Activated T-cell treated with anti-CD3 and anti-CD28 coated beads, Interleukin-2, amount 50 U/mL, for 4 hours (primary cell): ENCODE measurements around the gene SMG9. TPM values are rescaled to one million over a fixed set of nuclear protein-coding genes. Genes with fewer than 3 reads are reported as not detected.
A peak's percentile ranks its signal among the peaks of the same experiment; 100 is the strongest.
"Not testable (repeated sequence)": the region's sequence is repeated elsewhere in the genome, so short reads cannot be mapped to it uniquely, and the experiment has no call there.

Experiments used
- ATAC-seq, 2 donors: fragments of 200-7000 bp; cut with Tn5 transposase; one replicate each; pipeline ENCODE4 v1.10.0; 2021
- DNase-seq: peaks from one replicate; pipeline ENCODE4 v3.0.0-alpha.2; 2020
- H3K27me3 Mint-ChIP-seq: one replicate; pipeline ENCODE4 v1.8.0; 2021; ENCODE audit warnings: low read depth, mixed read lengths
- H3K36me3 Mint-ChIP-seq: one replicate; pipeline ENCODE4 v1.8.0; 2022; ENCODE audit warnings: mixed read lengths; ENCODE audit not compliant: insufficient read depth
- H3K4me1 Mint-ChIP-seq: one replicate; pipeline ENCODE4 v1.8.0; 2021; ENCODE audit warnings: low read depth, mixed read lengths
- H3K4me3 Mint-ChIP-seq: one replicate; pipeline ENCODE4 v1.8.0; 2021; ENCODE audit warnings: mild to moderate bottlenecking, moderate library complexity, mixed read lengths
- H3K9me3 Mint-ChIP-seq: one replicate; pipeline ENCODE4 v1.8.0; 2021; ENCODE audit warnings: mixed read lengths
- total RNA-seq, 3 donors: library from RNA; stranded (reverse); gene quantifications; one replicate each; pipeline ENCODE4 v1.2.1, GENCODE V29; 2021

The SMG9 gene
- total RNA-seq, 3 donors from 2014 or later: 102 to 114 (median 109) TPM

DNA sequence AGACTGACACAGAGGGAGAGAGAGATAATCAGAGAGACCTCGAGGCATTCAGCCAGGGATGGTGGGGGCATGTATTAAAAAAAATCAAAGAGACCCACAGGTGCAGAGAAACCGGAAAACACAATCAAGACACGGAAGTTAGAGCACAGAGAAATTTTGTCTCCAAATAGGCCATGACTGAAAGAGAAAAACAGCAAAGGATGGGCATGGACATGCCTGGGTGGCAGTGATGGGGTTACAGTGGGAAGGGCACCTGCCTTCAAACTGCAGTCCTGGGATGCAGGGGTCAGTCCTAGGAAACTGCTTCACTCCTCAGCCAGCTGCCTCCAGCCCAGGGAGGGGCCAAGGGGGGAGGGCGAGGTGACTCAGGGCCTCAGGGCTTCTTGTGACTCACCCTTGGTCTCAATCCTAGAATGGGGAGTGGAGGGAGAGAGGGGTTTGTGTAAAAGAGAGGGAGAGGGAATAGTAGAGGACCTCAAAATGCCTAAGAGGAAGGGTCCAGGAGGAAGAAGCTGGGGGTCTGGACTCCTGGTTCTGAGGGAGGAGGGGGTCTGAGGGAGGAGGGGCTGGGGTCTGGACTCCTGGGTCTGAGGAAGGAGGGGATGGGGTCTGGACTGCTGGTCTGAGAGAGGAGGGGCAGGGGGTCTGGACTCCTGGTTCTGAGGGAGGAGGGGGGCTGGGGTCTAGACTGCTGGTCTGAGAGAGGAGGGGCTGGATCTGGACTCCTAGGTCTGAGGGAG is 29.6 kb upstream of the SMG9 start:
- Mint-ChIP-seq H3K9me3 (no peaks in the 10 kb centered on the region), H3K27me3 (no peaks in the 10 kb centered on the region), H3K36me3 (no peaks in the 10 kb centered on the region), H3K4me1 (peaks cover 48% of the 10 kb centered on the region), H3K4me3 (peak overlapping the region; percentile 72)
- DNase-seq (peak; percentile 58), ATAC-seq (peak; percentile 33 to 39)

DNA sequence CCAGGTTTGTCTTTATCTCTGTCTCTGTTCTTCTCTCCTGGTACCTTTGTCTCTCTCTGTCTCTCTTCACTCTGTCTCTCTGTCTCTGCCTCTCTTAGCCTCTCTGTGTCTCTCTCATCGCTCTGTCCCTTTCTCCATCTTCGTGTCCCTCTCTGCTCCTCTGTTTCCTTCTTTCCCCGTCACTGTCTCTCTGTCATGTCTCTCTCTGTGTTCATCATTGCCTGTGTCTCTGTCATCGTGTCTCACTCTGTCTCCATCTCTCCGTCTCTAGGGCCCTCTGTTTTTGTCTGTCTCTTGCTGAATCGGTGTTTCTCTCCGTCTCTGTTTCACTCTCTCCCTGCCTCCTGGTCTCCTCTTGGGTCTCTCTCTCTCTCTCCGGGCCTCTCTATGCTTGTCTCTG is 28.9 kb upstream of the SMG9 start:
- H3K27me3 Mint-ChIP-seq: no peaks in the 10 kb centered on the region
- H3K9me3 Mint-ChIP-seq: no peaks in the 10 kb centered on the region
- DNase-seq: no peak
- no peaks in the 10 kb centered on the region for H3K36me3 Mint-ChIP-seq
- no peak for ATAC-seq
- peaks cover 54% of the 10 kb centered on the region for H3K4me1 Mint-ChIP-seq
- H3K4me3 Mint-ChIP-seq: peak overlapping the region; percentile 72

DNA sequence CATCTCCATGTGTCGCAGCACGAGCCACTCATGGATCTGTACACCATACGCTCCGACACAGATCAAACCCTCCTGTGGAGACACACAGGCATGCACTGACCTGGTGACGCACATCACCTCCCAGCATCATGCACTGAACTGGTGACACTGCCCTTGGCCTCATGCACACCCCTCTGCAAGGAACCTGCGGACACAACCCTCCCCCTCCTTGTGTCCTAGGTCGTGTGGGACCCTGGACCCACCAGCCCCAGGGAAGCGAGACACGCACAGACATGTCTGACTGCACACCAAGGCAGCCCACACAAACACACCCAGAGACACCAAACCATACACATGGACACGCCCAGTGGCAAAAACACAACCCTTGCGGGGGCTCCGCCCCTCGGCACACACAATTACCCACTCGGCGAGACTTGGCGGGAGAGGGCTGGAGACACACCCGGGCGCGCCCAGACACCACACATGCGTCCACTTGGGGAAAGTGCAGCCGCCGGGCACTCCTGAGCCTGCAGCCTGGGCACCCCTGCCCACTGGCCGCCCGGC is 28.0 kb upstream of the SMG9 start:
- H3K9me3 Mint-ChIP-seq: no peaks in the 10 kb centered on the region
- H3K27me3 Mint-ChIP-seq: no peaks in the 10 kb centered on the region
- H3K36me3 Mint-ChIP-seq: no peaks in the 10 kb centered on the region
- ATAC-seq (no peak), DNase-seq (no peak)
- peak overlapping the region; percentile 91 for H3K4me3 Mint-ChIP-seq
- peaks cover 63% of the 10 kb centered on the region for H3K4me1 Mint-ChIP-seq

DNA sequence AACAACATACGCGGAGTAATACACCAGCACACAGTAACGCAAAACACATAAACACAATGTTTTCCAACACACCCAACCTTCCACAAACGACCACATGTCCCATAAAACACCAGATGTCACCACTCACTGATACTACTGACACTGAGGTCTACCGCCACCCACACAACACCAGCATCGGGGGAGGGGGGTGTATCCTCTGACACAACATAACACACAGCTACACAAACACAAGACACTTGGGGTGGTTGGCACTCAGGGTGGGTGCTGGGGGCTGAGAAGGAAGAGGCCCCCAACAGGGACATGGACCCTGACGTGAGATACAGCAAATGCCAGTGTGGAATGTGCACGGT is 27.5 kb upstream of the SMG9 start:
- Mint-ChIP-seq H3K4me3 (peak overlapping the region; percentile 91), H3K36me3 (no peaks in the 10 kb centered on the region), H3K4me1 (peaks cover 68% of the 10 kb centered on the region), H3K9me3 (no peaks in the 10 kb centered on the region), H3K27me3 (no peaks in the 10 kb centered on the region)
- no peak for ATAC-seq
- DNase-seq: no peak

DNA sequence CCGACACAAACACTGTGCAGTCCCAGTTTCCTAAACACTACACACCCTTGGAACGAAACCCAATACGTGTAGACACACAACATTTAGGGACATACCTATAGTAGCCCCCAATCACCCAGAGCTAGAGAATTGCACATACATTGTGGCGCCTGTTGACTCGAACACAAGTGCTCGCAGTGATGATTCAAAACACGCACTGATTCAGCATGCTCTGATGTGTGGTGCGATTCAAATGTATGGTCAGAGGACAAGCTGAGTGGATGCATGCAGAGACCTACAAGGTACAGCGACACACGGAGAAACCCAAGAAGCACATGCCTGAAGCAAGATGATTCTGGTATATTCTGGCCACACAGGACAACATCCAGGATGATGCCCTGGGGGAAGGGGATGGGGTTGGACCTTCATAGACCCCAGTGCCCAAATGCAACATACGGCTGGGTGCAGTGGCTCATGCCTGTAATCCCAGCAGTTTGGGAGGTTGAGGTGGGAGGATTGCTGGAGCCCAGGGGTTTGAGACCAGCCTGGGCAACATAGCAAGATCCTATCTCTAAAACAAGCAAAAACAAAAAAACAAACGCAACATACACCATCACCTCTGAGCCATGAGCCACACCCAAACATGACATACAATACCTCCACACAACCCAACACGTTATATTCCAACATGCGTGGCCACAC is 27.0 kb upstream of the SMG9 start:
- ATAC-seq (peak; percentile 18 to 28), DNase-seq (no peak)
- Mint-ChIP-seq H3K4me3 (peak overlapping the region; percentile 91), H3K36me3 (peaks cover 1% of the 10 kb centered on the region), H3K27me3 (no peaks in the 10 kb centered on the region), H3K9me3 (no peaks in the 10 kb centered on the region), H3K4me1 (peaks cover 73% of the 10 kb centered on the region)

DNA sequence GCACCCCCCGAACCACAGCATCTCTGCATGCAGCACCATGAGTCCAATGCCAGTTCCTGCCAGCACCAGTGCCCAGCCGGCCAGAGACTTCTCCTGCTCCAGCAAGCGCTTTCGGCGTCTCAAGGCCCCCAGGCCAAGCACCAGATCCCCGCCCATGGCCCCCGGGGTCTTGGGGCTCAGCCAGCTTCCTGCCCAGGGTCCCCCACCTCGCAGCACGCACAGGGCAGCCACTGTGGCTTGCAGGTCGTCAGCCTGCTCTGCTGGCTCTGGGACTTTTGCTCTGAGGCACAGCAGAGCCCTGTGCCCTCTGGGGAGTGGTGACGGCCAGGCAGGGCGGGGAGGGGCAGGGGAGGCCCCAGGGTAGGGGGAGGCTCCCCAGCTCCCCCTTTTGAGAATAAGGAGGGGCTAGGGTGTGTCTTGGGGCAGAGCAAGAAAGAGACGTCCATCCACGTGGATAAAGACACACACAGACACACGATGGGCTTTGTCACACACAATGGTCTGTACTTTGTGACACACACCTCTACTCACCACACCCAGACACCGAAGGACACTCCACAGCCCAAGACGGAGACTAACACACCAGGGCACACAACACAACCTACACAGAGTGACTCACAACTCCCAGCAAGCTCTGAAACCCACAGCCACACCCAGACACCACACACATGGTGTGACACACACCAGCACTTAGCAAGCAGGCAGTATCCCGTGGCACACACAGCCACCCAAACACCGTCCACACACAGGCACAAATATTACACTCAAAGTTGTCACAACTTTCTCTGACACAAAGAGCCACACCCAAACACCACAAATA is 26.2 kb upstream of the SMG9 start, which contains the start of gene KCNN4:
Gene KCNN4 (minus strand): TSS at position 268 of the 820 bp plus-strand sequence. CDS start 112 bp downstream, at position 156.
- Mint-ChIP-seq H3K27me3 (no peaks in the 10 kb centered on the region), H3K4me3 (peak within 1 kb of the TSS; percentile 91), H3K9me3 (no peaks in the 10 kb centered on the region), H3K36me3 (peaks cover 5% of the 10 kb centered on the region), H3K4me1 (peaks cover 81% of the 10 kb centered on the region)
- DNase-seq (peak; percentile 53), ATAC-seq (peak; percentile 67 to 72)

DNA sequence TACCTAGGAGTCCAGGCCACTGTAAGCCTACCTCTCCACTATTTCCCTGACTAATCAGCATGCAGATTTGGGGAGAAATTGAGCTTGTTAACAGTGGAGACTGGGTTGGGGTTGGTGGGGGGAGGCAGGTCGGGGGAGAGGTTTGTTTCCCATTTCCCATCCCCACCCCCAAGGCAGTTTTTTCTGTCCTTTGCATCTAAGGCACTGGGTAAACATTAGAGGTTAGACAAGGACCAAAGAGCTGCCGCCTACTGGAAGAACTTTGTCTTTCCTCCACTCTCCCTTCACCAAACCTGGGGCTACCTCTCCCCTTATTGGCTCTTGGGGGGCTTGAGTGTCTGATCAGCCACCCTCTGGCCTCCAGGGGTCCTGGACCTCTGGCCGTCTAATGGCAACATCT is 25.1 kb upstream of the SMG9 start:
- DNase-seq: no peak
- Mint-ChIP-seq H3K4me3 (peak overlapping the region; percentile 91), H3K36me3 (peaks cover 7% of the 10 kb centered on the region), H3K9me3 (no peaks in the 10 kb centered on the region), H3K4me1 (peaks cover 83% of the 10 kb centered on the region), H3K27me3 (no peaks in the 10 kb centered on the region)
- ATAC-seq: no peak

DNA sequence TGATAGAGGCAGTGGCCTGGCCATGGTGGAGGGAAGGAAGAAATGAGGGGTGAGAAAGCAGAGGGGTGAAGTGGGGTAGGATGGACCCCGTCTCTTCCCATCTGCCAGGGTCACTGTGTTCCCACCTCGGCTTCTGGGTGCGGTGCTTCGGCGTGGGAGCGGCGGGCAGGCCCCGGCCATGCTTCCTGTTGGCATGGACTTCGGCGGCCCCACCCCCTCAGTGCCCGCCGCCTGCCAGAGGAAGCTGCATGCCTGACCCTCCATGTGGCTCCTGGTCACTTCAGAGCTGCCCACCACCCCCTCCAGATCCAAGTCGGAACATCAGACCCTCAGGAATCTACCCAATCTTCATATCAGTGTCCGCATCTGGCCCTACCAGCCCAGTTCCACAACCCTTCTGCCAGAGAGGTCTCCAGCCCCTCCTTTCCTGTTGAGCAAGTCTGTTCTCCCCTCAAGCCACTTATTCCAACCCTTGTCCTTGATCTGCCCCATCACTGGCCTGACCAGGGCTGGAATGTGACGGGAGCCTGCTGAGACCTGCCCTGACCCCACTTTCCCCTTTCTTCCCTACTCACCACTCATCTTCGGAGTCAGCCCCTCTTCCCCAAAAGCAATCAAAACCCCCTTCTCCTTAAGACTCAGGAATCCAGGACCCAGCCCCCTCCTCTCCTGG is 24.5 kb upstream of the SMG9 start:
- H3K4me1 Mint-ChIP-seq: peaks cover 77% of the 10 kb centered on the region
- DNase-seq (no peak), ATAC-seq (no peak)
- peaks cover 8% of the 10 kb centered on the region for H3K36me3 Mint-ChIP-seq
- peak overlapping the region; percentile 91 for H3K4me3 Mint-ChIP-seq
- H3K27me3 Mint-ChIP-seq: no peaks in the 10 kb centered on the region
- H3K9me3 Mint-ChIP-seq: no peaks in the 10 kb centered on the region

DNA sequence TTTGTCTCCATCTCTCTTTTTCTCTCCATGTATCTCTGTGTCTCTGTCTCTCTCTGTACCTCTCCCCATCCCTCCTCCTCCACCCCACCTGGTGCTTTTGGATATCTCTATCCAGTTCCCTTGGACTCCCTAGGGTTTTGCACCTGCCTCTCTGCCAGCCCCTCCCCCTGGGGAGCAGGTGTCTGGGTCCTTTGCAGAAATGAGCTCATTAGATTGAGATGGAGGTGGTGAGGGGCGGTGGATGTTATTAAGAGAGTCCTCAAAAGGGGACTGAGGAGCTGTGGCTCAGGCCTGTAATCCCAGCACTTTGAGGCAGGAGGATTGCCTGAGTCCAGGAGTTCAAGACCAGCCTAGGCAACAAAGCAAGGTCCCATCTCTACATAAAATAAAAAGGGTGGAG is 23.9 kb upstream of the SMG9 start:
- Mint-ChIP-seq H3K4me1 (peaks cover 71% of the 10 kb centered on the region), H3K36me3 (peaks cover 8% of the 10 kb centered on the region), H3K9me3 (no peaks in the 10 kb centered on the region), H3K27me3 (no peaks in the 10 kb centered on the region), H3K4me3 (peak overlapping the region; percentile 91)
- ATAC-seq (no peak), DNase-seq (no peak)

DNA sequence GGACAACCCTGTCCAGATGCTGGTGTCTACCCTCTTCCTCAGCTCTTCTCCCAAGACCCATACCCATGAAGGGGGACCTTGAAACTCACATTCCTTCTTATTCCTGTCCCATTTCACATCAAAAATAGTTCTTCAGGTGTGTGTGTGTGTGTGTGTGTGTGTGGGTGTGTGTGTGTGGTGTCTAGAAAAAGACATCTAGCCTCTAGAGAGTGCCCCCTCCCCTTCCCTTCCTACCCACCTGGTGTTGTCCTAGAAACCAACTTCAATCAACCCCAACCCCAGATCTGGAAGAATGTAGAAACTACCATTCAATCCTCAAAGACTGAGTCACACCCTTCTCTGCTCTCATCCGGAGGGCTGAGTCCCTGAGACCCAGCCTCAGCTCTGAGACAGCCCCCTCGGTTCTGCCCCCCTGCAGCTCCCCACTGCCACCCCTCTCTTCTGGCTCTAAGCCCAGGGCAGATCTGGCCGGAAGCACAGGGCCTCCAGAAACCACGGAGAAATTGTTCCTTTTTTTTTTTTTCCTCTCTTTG is 22.5 kb upstream of the SMG9 start:
- Mint-ChIP-seq H3K4me3 (peak overlapping the region; percentile 91), H3K9me3 (no peaks in the 10 kb centered on the region), H3K4me1 (peaks cover 58% of the 10 kb centered on the region), H3K27me3 (no peaks in the 10 kb centered on the region), H3K36me3 (peaks cover 14% of the 10 kb centered on the region)
- DNase-seq (no peak), ATAC-seq (peak in 1 of 2 donors; percentile 10)

DNA sequence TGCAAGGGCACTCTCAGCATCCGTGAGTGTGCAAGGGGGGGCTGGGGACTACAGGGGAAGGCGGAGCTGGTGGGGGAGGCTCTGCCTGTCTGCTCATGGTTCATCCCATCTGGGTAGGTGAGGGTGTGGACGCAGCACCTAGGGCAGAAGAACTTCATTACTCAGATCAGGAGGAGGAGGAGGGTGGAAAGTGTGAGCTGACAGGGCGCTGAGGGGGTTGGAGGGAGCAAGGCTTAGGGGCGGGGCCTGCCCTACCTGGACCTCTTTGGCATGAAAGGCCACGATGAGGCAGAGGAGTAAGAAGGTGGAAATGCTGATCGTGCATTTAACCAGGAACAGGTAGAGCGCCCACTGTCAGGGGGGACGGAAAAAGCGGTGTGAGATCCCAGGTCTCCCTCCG is 21.5 kb upstream of the SMG9 start:
- peaks cover 14% of the 10 kb centered on the region for H3K36me3 Mint-ChIP-seq
- peaks cover 49% of the 10 kb centered on the region for H3K4me1 Mint-ChIP-seq
- H3K4me3 Mint-ChIP-seq: peak overlapping the region; percentile 91
- ATAC-seq (peak; percentile 27 to 42), DNase-seq (peak; percentile 68)
- no peaks in the 10 kb centered on the region for H3K9me3 Mint-ChIP-seq
- H3K27me3 Mint-ChIP-seq: no peaks in the 10 kb centered on the region

DNA sequence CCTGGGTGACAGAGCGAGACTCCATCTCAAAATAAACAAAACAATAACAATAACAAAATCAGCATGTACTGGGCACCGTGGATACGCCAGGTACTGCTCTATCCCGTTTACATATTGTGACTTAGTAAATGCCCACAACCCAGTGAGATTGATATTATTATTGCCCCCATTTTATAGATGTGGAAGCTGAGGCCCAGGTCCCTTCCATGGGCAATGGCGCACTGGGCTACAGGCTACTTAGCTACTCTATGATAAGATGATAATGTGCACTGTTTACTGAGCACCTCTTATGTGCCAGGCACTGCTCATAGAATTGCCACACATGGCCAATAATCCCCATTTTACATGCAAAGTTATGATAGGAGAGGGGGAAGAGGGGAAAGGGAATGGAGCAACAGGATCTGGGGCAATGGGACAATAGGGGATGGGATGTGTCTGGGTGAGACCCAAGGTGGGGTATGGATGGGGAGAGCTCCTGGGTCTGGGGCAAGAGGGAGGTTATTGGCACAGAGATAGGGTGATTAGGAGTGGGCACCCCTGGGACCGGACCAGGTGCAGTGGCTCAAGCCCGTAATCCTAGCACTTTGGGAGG is 20.6 kb upstream of the SMG9 start:
- peak overlapping the region; percentile 13 for H3K4me3 Mint-ChIP-seq
- no peaks in the 10 kb centered on the region for H3K9me3 Mint-ChIP-seq
- H3K27me3 Mint-ChIP-seq: no peaks in the 10 kb centered on the region
- H3K4me1 Mint-ChIP-seq: peaks cover 45% of the 10 kb centered on the region
- DNase-seq: no peak
- peaks cover 14% of the 10 kb centered on the region for H3K36me3 Mint-ChIP-seq
- no peak for ATAC-seq

DNA sequence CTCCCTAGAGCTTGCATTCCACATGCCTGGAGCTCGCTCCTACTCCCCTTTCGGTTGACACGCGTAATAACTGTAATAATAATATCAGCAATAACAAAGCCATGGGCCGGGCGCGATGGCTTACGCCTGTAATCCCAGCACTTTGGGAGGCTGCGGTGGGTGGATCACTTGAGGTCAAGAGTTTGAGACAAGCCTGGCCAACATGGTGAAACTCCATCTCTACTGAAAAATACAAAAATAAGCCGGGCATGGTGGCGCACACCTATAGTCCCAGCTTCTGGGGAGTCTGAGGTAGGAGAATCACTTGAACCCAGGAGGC is 20.1 kb upstream of the SMG9 start:
- peaks cover 46% of the 10 kb centered on the region for H3K4me1 Mint-ChIP-seq
- not testable (repeated sequence) for ATAC-seq, H3K9me3 Mint-ChIP-seq, H3K4me3 Mint-ChIP-seq, DNase-seq, H3K27me3 Mint-ChIP-seq
- peaks cover 18% of the 10 kb centered on the region for H3K36me3 Mint-ChIP-seq
